Measurements from ENCODE around the gene DCTN1.

- TF ChIP-seq CTCF (IDR thresholded peaks at IDR 0.05): no peak
- no peak for TF ChIP-seq EZH2phosphoT487 (IDR thresholded peaks at IDR 0.05)
- TF ChIP-seq EZH2 (IDR thresholded peaks at IDR 0.05): no peak
Observed at GRCh38 chr2:74321737-74322136, 58.4 kb downstream of the DCTN1 start.
